Activated naive CD4-positive, alpha-beta T cell treated with anti-CD3 and anti-CD28 coated beads for 36 hours (primary cell): Measurements from ENCODE around the gene CHRND. TPM values are rescaled to one million over a fixed set of nuclear protein-coding genes. Genes with fewer than 3 reads are reported as not detected.

Source experiments
- CTCF ChIA-PET: fragments of 350-600 bp; sonication (Branson Sonifier 250); formaldehyde crosslinking; loops from one replicate; lab custom pipeline; 2021; ENCODE audit warnings: antibody characterized with exemption; lab: Charles Lee
- DNase-seq: peaks from one replicate; pipeline ENCODE4 v3.0.0-alpha.2; 2020
- H3K27ac Mint-ChIP-seq: one replicate; pipeline ENCODE4 v1.8.0; 2021; ENCODE audit warnings: mild to moderate bottlenecking, mixed read lengths
- H3K27me3 Mint-ChIP-seq: one replicate; pipeline ENCODE4 v1.8.0; 2021; ENCODE audit warnings: low read depth, mixed read lengths
- H3K36me3 Mint-ChIP-seq: one replicate; pipeline ENCODE4 v1.8.0; 2021; ENCODE audit warnings: low read depth, mixed read lengths
- H3K4me1 Mint-ChIP-seq: one replicate; pipeline ENCODE4 v1.8.0; 2021; ENCODE audit warnings: low read depth, mixed read lengths
- H3K4me3 Mint-ChIP-seq: one replicate; pipeline ENCODE4 v1.8.0; 2021; ENCODE audit warnings: mild to moderate bottlenecking, moderate library complexity, mixed read lengths
- H3K9me3 Mint-ChIP-seq: one replicate; pipeline ENCODE4 v1.8.0; 2021; ENCODE audit warnings: mixed read lengths
- intact Hi-C: fragments of 100-400 bp; cut with micrococcal nuclease; formaldehyde crosslinking; loops from one replicate; pipeline ENCODE4 v1.15.1; 2023
- total RNA-seq, 2 experiments: library from RNA; stranded (reverse); gene quantifications; one replicate each; pipeline ENCODE4 v1.2.3, GENCODE V29; 2021

The CHRND gene
- total RNA-seq, 2 experiments from 2014 or later = not detected

- CTCF ChIA-PET = interaction anchor here (1.1 kb wide), 1 partner anchor 577 kb away, joined by 3 read pairs; no protein-coding TSS in a partner anchor
- intact Hi-C loops = no loop called here
Observed at GRCh38 chr2:232483923-232484627, 41.9 kb upstream of the CHRND start.

GRCh38 chr2:232484628-232485347 is 41.2 kb upstream of the CHRND start:
- Mint-ChIP-seq H3K9me3 (no peaks in the 10 kb centered on the region), H3K27me3 (peaks cover 31% of the 10 kb centered on the region), H3K36me3 (no peaks in the 10 kb centered on the region), H3K4me1 (peaks cover 3% of the 10 kb centered on the region), H3K4me3 (peak overlapping the region; percentile 3), H3K27ac (no peak overlapping the region)
- peak; percentile 2 for DNase-seq
- CTCF ChIA-PET = interaction anchor here (1.1 kb wide), 1 partner anchor 578 kb away, joined by 3 read pairs; no protein-coding TSS in a partner anchor
- intact Hi-C loops = no loop called here

More at GRCh38 chr2:232483923-232484627, 41.9 kb upstream of the CHRND start:
- Mint-ChIP-seq H3K27me3 (peaks cover 28% of the 10 kb centered on the region), H3K4me3 (no peak overlapping the region), H3K36me3 (no peaks in the 10 kb centered on the region), H3K4me1 (peaks cover 3% of the 10 kb centered on the region), H3K27ac (no peak overlapping the region), H3K9me3 (no peaks in the 10 kb centered on the region)
- peak; percentile 3 for DNase-seq

GRCh38 chr2:232485348-232485756 is 40.6 kb upstream of the CHRND start:
- Mint-ChIP-seq H3K27ac (no peak overlapping the region), H3K36me3 (no peaks in the 10 kb centered on the region), H3K4me3 (peak overlapping the region; percentile 3), H3K27me3 (peaks cover 34% of the 10 kb centered on the region), H3K4me1 (peaks cover 3% of the 10 kb centered on the region), H3K9me3 (no peaks in the 10 kb centered on the region)
- intact Hi-C loops = no loop called here
- DNase-seq = peak; percentile 3
- CTCF ChIA-PET = interaction anchor here (1.1 kb wide), 1 partner anchor 578 kb away, joined by 3 read pairs; no protein-coding TSS in a partner anchor

GRCh38 chr2:232485757-232486557 is 40.0 kb upstream of the CHRND start:
- intact Hi-C loops = no loop called here
- DNase-seq = no peak
- no peak overlapping the region for H3K27ac Mint-ChIP-seq
- no peaks in the 10 kb centered on the region for H3K36me3 Mint-ChIP-seq
- H3K27me3 Mint-ChIP-seq = peaks cover 34% of the 10 kb centered on the region
- no peaks in the 10 kb centered on the region for H3K9me3 Mint-ChIP-seq
- H3K4me3 Mint-ChIP-seq = no peak overlapping the region
- peaks cover 3% of the 10 kb centered on the region for H3K4me1 Mint-ChIP-seq
- CTCF ChIA-PET = no interaction called here

- H3K4me1 Mint-ChIP-seq = peaks cover 3% of the 10 kb centered on the region
- H3K36me3 Mint-ChIP-seq = no peaks in the 10 kb centered on the region
- H3K27ac Mint-ChIP-seq = no peak overlapping the region
- peaks cover 34% of the 10 kb centered on the region for H3K27me3 Mint-ChIP-seq
- CTCF ChIA-PET = no interaction called here
- H3K4me3 Mint-ChIP-seq = no peak overlapping the region
- H3K9me3 Mint-ChIP-seq = no peaks in the 10 kb centered on the region
- intact Hi-C loops = no loop called here
- no peak for DNase-seq
Observed at GRCh38 chr2:232486558-232487384, 39.2 kb upstream of the CHRND start.

GRCh38 chr2:232487385-232488096 is 38.4 kb upstream of the CHRND start, which contains the start of gene ECEL1:
ECEL1 (minus strand) TSS chr2:232487834; CDS start chr2:232486653, 1,181 bp downstream.
- CTCF ChIA-PET = no interaction called here
- Mint-ChIP-seq H3K36me3 (no peaks in the 10 kb centered on the region), H3K9me3 (no peaks in the 10 kb centered on the region), H3K27ac (no peak within 1 kb of the TSS), H3K27me3 (peaks cover 34% of the 10 kb centered on the region), H3K4me3 (no peak within 1 kb of the TSS), H3K4me1 (peaks cover 3% of the 10 kb centered on the region)
- peak; percentile 16 for DNase-seq
- intact Hi-C loops = no loop called here

- Mint-ChIP-seq H3K27ac (no peak overlapping the region), H3K4me3 (no peak overlapping the region), H3K27me3 (peaks cover 34% of the 10 kb centered on the region), H3K4me1 (peaks cover 3% of the 10 kb centered on the region), H3K9me3 (no peaks in the 10 kb centered on the region), H3K36me3 (no peaks in the 10 kb centered on the region)
- intact Hi-C loops = no loop called here
- CTCF ChIA-PET = no interaction called here
- no peak for DNase-seq
Observed at GRCh38 chr2:232488097-232488711, 37.8 kb upstream of the CHRND start.

GRCh38 chr2:232488721-232489300 is 37.1 kb upstream of the CHRND start:
- peaks cover 3% of the 10 kb centered on the region for H3K4me1 Mint-ChIP-seq
- no peak overlapping the region for H3K4me3 Mint-ChIP-seq
- CTCF ChIA-PET = no interaction called here
- no peak overlapping the region for H3K27ac Mint-ChIP-seq
- intact Hi-C loops = no loop called here
- DNase-seq = no peak
- H3K27me3 Mint-ChIP-seq = peaks cover 34% of the 10 kb centered on the region
- H3K9me3 Mint-ChIP-seq = no peaks in the 10 kb centered on the region
- H3K36me3 Mint-ChIP-seq = no peaks in the 10 kb centered on the region

GRCh38 chr2:232489516-232490220 is 36.3 kb upstream of the CHRND start:
- intact Hi-C loops = no loop called here
- H3K4me3 Mint-ChIP-seq = no peak overlapping the region
- no peak for DNase-seq
- peaks cover 30% of the 10 kb centered on the region for H3K27me3 Mint-ChIP-seq
- no peaks in the 10 kb centered on the region for H3K36me3 Mint-ChIP-seq
- H3K27ac Mint-ChIP-seq = no peak overlapping the region
- H3K4me1 Mint-ChIP-seq = peaks cover 3% of the 10 kb centered on the region
- no peaks in the 10 kb centered on the region for H3K9me3 Mint-ChIP-seq
- CTCF ChIA-PET = no interaction called here
